Cardiac muscle cell (in vitro differentiated cells and primary cell): ENCODE measurements around the gene MORN5. TPM values are rescaled to one million over a fixed set of nuclear protein-coding genes. Genes with fewer than 3 reads are reported as not detected.

Source experiments
- DNase-seq, 2 donors: peaks; one replicate each; pipeline versions ENCODE4 v3.0.0 to v3.0.0-alpha.2; 2010 to 2017; ENCODE audit warnings: low read depth in 1 of 2, low spot score in 1 of 2
- H3K27ac ChIP-seq: fragments of 200-600 bp; sonication (generic); 2 replicates; pipeline ENCODE4 v1.5.1; 2016
- H3K27me3 ChIP-seq: fragments of 200-600 bp; sonication (generic); 2 replicates; pipeline ENCODE4 v1.6.0; 2016; ENCODE audit warnings: control low read depth
- H3K36me3 ChIP-seq: fragments of 200-600 bp; sonication (generic); 2 replicates; pipeline ENCODE4 v1.5.1; 2016; ENCODE audit warnings: control low read depth
- H3K4me1 ChIP-seq: fragments of 200-600 bp; sonication (generic); 2 replicates; pipeline ENCODE4 v1.8.1; 2017; ENCODE audit warnings: low read depth, mild to moderate bottlenecking, mixed run types
- H3K4me3 ChIP-seq: fragments of 200-600 bp; sonication (generic); 2 replicates; pipeline ENCODE4 v1.5.1; 2016; ENCODE audit warnings: mild to moderate bottlenecking
- H3K9me3 ChIP-seq: fragments of 200-600 bp; sonication (generic); 2 replicates; pipeline ENCODE4 v1.5.1; 2017; ENCODE audit warnings: low read depth, mild to moderate bottlenecking, control low read depth
- CTCF ChIP-seq: IDR thresholded peaks from 2 replicates; pipeline ENCODE4 v1.5.1; 2012; ENCODE audit warnings: low read depth, mild to moderate bottlenecking, low read length
- polyA plus RNA-seq: library from polyadenylated mRNA; unstranded; fragments of >200 nt; fragmentation: Nextera tagmentation; extraction: Ambion mirVana; gene quantifications from 2 replicates; pipeline ENCODE4 v1.2.1, GENCODE V29; 2016
- total RNA-seq: library from RNA; depleted of rRNA; stranded (reverse); fragments of >200 nt; gene quantifications from 2 replicates; pipeline ENCODE4 v1.2.3, GENCODE V29; 2016

Gene MORN5
- total and polyA plus RNA-seq, 2 experiments from 2014 or later: not detected

- Histone ChIP-seq H3K36me3 (no peaks in the 10 kb centered on the region), H3K27ac (no peak overlapping the region), H3K4me3 (no peak overlapping the region), H3K27me3 (peaks cover under 1% of the 10 kb centered on the region), H3K4me1 (no peaks in the 10 kb centered on the region), H3K9me3 (no peaks in the 10 kb centered on the region)
- no peak for TF ChIP-seq CTCF
- DNase-seq: no peak
Measured at GRCh38 chr9:122201641-122202040, 41.9 kb downstream of the MORN5 start.

GRCh38 chr9:122202111-122202510 lies 42.4 kb downstream of the MORN5 start:
- no peak for DNase-seq
- no peak overlapping the region for H3K27ac ChIP-seq
- no peak for TF ChIP-seq CTCF
- H3K27me3 ChIP-seq: peaks cover 5% of the 10 kb centered on the region
- H3K4me3 ChIP-seq: no peak overlapping the region
- no peaks in the 10 kb centered on the region for H3K9me3 ChIP-seq
- no peaks in the 10 kb centered on the region for H3K36me3 ChIP-seq
- H3K4me1 ChIP-seq: no peaks in the 10 kb centered on the region

GRCh38 chr9:122204055-122204454 lies 44.3 kb downstream of the MORN5 start:
- no peak overlapping the region for H3K27ac ChIP-seq

DNA sequence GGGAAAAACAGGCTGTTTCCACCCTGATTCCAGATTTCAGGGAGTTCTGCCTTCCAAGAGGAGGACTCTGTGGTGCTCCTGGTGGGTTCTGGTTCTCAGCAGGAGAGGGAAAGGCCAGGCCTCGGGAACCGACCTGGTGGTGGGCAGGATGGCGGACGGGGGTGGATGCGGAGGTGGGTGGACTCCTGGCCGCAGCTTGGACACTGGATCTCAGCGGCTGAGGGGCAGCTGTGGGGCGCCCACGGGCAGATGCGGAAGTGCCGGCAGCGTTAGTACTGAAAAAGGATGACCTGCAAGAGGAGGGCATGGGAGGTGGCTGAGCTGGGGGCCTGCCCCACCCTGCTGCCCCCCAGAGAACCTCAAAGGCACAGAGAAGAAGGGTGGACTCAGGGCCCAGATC lies 44.8 kb downstream of the MORN5 start:
- H3K27ac ChIP-seq: no peak overlapping the region
- no peak overlapping the region for H3K4me3 ChIP-seq
- TF ChIP-seq CTCF: no peak
- no peaks in the 10 kb centered on the region for H3K4me1 ChIP-seq
- peaks cover 12% of the 10 kb centered on the region for H3K27me3 ChIP-seq
- no peak for DNase-seq
- H3K36me3 ChIP-seq: no peaks in the 10 kb centered on the region
- no peaks in the 10 kb centered on the region for H3K9me3 ChIP-seq

More at GRCh38 chr9:122204055-122204454, 44.3 kb downstream of the MORN5 start:
- Histone ChIP-seq H3K4me1 (no peaks in the 10 kb centered on the region), H3K27me3 (peaks cover 10% of the 10 kb centered on the region), H3K4me3 (no peak overlapping the region), H3K9me3 (no peaks in the 10 kb centered on the region), H3K36me3 (no peaks in the 10 kb centered on the region)
- TF ChIP-seq CTCF: no peak
- no peak for DNase-seq

DNA sequence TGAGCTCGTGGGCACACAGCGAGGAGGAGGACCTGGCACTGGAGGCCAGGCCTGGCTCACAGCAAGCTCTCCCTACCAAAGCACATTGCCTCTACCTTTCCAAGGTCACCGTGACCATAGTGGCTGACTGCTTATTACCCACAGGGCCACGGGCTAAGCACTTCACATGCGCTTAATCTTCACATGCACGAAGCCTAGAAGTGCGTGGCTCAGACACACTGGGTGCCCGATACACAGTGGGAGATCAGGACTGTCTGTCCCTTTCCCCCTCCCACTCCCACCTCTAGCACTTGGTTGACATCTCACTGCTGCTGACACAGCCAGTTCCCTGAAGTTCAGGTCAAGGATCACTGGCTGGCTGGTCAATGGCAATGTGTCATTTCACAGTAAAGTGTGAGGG lies 45.5 kb downstream of the MORN5 start:
- Histone ChIP-seq H3K27ac (no peak overlapping the region), H3K4me3 (no peak overlapping the region), H3K27me3 (peaks cover 15% of the 10 kb centered on the region), H3K4me1 (no peaks in the 10 kb centered on the region), H3K9me3 (no peaks in the 10 kb centered on the region), H3K36me3 (no peaks in the 10 kb centered on the region)
- no peak for TF ChIP-seq CTCF
- DNase-seq: no peak
